Measurements from ENCODE around the gene DYNC2H1.

- TF ChIP-seq CTCF (conservative IDR thresholded peaks at IDR 0.05 in 1 of 2, IDR thresholded peaks at IDR 0.05 in 1 of 2; ENCODE audit: low read depth in 1 of 2, low read length in 2 of 2) (no peak), EZH2 (IDR thresholded peaks at IDR 0.05; ENCODE audit: low read length, missing control alignments) (no peak)
Measured at GRCh38 chr11:103358251-103358650, 249.0 kb downstream of the DYNC2H1 start.

Data from fibroblast of lung (primary cell).